ENCODE measurements around the gene ZSCAN22.

ZSCAN22 gene

GRCh38 chr19:58284199-58284598 is 42.6 kb upstream of the ZSCAN22 start:
- Histone ChIP-seq H4K20me1 (ENCODE audit: insufficient read depth, low read length, poor library complexity, severe bottlenecking) (peaks cover 34% of the 10 kb centered on the region), H3K9me2 (replicated peaks; ENCODE audit: low read depth, low read length) (no peaks in the 10 kb centered on the region), H3K36me3 (ENCODE audit: insufficient read depth, low read length) (peaks cover 34% of the 10 kb centered on the region; the same call in 1 of the 2 replicates), H2AFZ (ENCODE audit: low read length) (no peak overlapping the region), H3K27me3 (ENCODE audit: insufficient read depth, low read length, poor library complexity, severe bottlenecking) (no peaks in the 10 kb centered on the region), H3F3A (ENCODE audit: low read depth) (no peaks in the 10 kb centered on the region), H3K4me1 (ENCODE audit: insufficient read depth, low read length, poor library complexity, severe bottlenecking) (peaks cover 25% of the 10 kb centered on the region), H3K4me2 (ENCODE audit: low read depth, low read length, poor library complexity, severe bottlenecking) (no peak overlapping the region), H3K9me3 (ENCODE audit: insufficient read depth, low read depth, low read length) (no peaks in the 10 kb centered on the region), H3K9ac (ENCODE audit: low read depth, low read length, poor library complexity, severe bottlenecking) (no peak overlapping the region), H3K79me2 (ENCODE audit: insufficient read depth, low read length) (peaks cover 64% of the 10 kb centered on the region), H3K4me3 (ENCODE audit: low read length, poor library complexity, severe bottlenecking) (no peak overlapping the region)
- TF ChIP-seq EZH2phosphoT487 (IDR thresholded peaks at IDR 0.05; ENCODE audit: borderline replicate concordance), result no peak
- TF ChIP-seq, protein P1, sequence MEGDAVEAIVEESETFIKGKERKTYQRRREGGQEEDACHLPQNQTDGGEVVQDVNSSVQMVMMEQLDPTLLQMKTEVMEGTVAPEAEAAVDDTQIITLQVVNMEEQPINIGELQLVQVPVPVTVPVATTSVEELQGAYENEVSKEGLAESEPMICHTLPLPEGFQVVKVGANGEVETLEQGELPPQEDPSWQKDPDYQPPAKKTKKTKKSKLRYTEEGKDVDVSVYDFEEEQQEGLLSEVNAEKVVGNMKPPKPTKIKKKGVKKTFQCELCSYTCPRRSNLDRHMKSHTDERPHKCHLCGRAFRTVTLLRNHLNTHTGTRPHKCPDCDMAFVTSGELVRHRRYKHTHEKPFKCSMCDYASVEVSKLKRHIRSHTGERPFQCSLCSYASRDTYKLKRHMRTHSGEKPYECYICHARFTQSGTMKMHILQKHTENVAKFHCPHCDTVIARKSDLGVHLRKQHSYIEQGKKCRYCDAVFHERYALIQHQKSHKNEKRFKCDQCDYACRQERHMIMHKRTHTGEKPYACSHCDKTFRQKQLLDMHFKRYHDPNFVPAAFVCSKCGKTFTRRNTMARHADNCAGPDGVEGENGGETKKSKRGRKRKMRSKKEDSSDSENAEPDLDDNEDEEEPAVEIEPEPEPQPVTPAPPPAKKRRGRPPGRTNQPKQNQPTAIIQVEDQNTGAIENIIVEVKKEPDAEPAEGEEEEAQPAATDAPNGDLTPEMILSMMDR (conservative IDR thresholded peaks at IDR 0.05; ENCODE audit: low read length), result no peak

- Histone ChIP-seq H3K9me3 (ENCODE audit: insufficient read depth, low read depth, low read length) (peaks cover 7% of the 10 kb centered on the region; the same call in 1 of the 2 replicates), H3K27me3 (ENCODE audit: insufficient read depth, low read length, poor library complexity, severe bottlenecking) (no peaks in the 10 kb centered on the region), H3K79me2 (ENCODE audit: insufficient read depth, low read length) (peaks cover 7% of the 10 kb centered on the region; the same call in 1 of the 2 replicates), H3K4me1 (ENCODE audit: insufficient read depth, low read length, poor library complexity, severe bottlenecking) (no peaks in the 10 kb centered on the region), H3K9me2 (replicated peaks; ENCODE audit: low read depth, low read length) (no peaks in the 10 kb centered on the region), H3F3A (ENCODE audit: low read depth) (no peaks in the 10 kb centered on the region), H3K4me3 (ENCODE audit: low read length, poor library complexity, severe bottlenecking) (no peak overlapping the region), H3K9ac (ENCODE audit: low read depth, low read length, poor library complexity, severe bottlenecking) (no peak overlapping the region), H3K4me2 (ENCODE audit: low read depth, low read length, poor library complexity, severe bottlenecking) (no peak overlapping the region), H2AFZ (ENCODE audit: low read length) (no peak overlapping the region), H3K36me3 (ENCODE audit: insufficient read depth, low read length) (peaks cover 79% of the 10 kb centered on the region; the same call in 1 of the 2 replicates), H4K20me1 (ENCODE audit: insufficient read depth, low read length, poor library complexity, severe bottlenecking) (no peaks in the 10 kb centered on the region)
- TF ChIP-seq EZH2phosphoT487 (IDR thresholded peaks at IDR 0.05; ENCODE audit: borderline replicate concordance), result no peak
- TF ChIP-seq, protein P1 (conservative IDR thresholded peaks at IDR 0.05; ENCODE audit: low read length), result no peak
These were observed 34.9 kb upstream of the ZSCAN22 start for GRCh38 chr19:58291943-58292342.

DNA sequence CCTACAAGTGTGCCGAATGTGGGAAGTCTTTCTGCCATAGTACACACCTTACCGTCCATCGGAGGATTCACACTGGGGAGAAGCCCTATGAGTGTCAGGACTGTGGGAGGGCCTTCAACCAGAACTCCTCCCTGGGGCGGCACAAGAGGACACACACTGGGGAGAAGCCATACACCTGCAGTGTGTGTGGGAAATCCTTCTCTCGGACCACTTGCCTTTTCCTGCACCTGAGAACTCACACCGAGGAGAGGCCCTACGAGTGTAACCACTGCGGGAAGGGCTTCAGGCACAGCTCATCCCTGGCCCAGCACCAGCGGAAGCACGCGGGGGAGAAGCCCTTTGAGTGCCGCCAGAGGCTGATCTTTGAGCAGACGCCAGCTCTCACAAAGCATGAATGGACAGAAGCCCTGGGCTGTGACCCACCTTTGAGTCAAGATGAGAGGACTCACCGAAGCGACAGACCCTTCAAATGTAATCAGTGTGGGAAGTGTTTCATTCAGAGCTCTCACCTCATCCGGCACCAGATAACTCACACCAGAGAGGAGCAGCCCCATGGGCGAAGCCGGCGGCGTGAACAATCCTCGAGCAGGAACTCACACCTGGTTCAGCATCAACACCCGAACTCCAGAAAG is 31.9 kb upstream of the ZSCAN22 start:
- H3K4me2 ChIP-seq (ENCODE audit: low read depth, low read length, poor library complexity, severe bottlenecking), result no peak overlapping the region
- H3K27me3 ChIP-seq (ENCODE audit: insufficient read depth, low read length, poor library complexity, severe bottlenecking), result no peaks in the 10 kb centered on the region
- H4K20me1 ChIP-seq (ENCODE audit: insufficient read depth, low read length, poor library complexity, severe bottlenecking), result no peaks in the 10 kb centered on the region
- TF ChIP-seq, protein P1 (conservative IDR thresholded peaks at IDR 0.05; ENCODE audit: low read length), result no peak
- no peak overlapping the region for H2AFZ ChIP-seq (ENCODE audit: low read length)
- peaks cover 7% of the 10 kb centered on the region; the same call in 1 of the 2 replicates for H3K9me3 ChIP-seq (ENCODE audit: insufficient read depth, low read depth, low read length)
- peaks cover 14% of the 10 kb centered on the region; the same call in 1 of the 2 replicates for H3K79me2 ChIP-seq (ENCODE audit: insufficient read depth, low read length)
- no peaks in the 10 kb centered on the region for H3K9me2 ChIP-seq (replicated peaks; ENCODE audit: low read depth, low read length)
- no peaks in the 10 kb centered on the region for H3F3A ChIP-seq (ENCODE audit: low read depth)
- H3K4me1 ChIP-seq (ENCODE audit: insufficient read depth, low read length, poor library complexity, severe bottlenecking), result no peaks in the 10 kb centered on the region
- no peak overlapping the region for H3K9ac ChIP-seq (ENCODE audit: low read depth, low read length, poor library complexity, severe bottlenecking)
- H3K4me3 ChIP-seq (ENCODE audit: low read length, poor library complexity, severe bottlenecking), result no peak overlapping the region
- H3K36me3 ChIP-seq (ENCODE audit: insufficient read depth, low read length), result peaks cover 66% of the 10 kb centered on the region; the same call in 1 of the 2 replicates

Data from Loucy (cell line).